Middle frontal gyrus (tissue), 1 donor: ENCODE data around the gene SLC25A44.

Experiments used
- DNase-seq: peaks from one replicate; pipeline ENCODE4 v3.0.0-alpha.2; 2015; ENCODE audit warnings: low spot score; ENCODE audit errors: extremely low spot score

SLC25A44 gene

GRCh38 chr1:156236164-156236563, 42.3 kb downstream of the SLC25A44 start:
- DNase-seq = no peak

- DNase-seq = no peak
These were observed 44.3 kb downstream of the SLC25A44 start for GRCh38 chr1:156238248-156238647.

- no peak for DNase-seq
These were observed 47.5 kb downstream of the SLC25A44 start for GRCh38 chr1:156241311-156241811.

GRCh38 chr1:156241926-156242325, 48.0 kb downstream of the SLC25A44 start, which contains the start of gene BGLAP:
Gene BGLAP, plus strand, starts transcription at chr1:156242184. Its CDS starts 48 bp downstream, at chr1:156242232.
- DNase-seq = no peak

- DNase-seq = no peak
These were observed 48.8 kb downstream of the SLC25A44 start for GRCh38 chr1:156242738-156243137.

GRCh38 chr1:156244126-156244525, 50.2 kb downstream of the SLC25A44 start:
- DNase-seq = no peak

- no peak for DNase-seq
These were observed 50.8 kb downstream of the SLC25A44 start for GRCh38 chr1:156244712-156245111.

- DNase-seq = no peak
These were observed 51.7 kb downstream of the SLC25A44 start for GRCh38 chr1:156245451-156246232.

- no peak for DNase-seq
These were observed 52.4 kb downstream of the SLC25A44 start for GRCh38 chr1:156246241-156246780.

- DNase-seq = no peak
These were observed 53.0 kb downstream of the SLC25A44 start for GRCh38 chr1:156246781-156247459.

- peak; percentile 86 for DNase-seq
These were observed 53.8 kb downstream of the SLC25A44 start, which contains the start of gene PAQR6 for GRCh38 chr1:156247460-156248322. Gene PAQR6, minus strand, starts transcription at chr1:156248056. Its CDS starts 1,325 bp downstream, at chr1:156246731.

GRCh38 chr1:156248323-156248683, 54.4 kb downstream of the SLC25A44 start:
- DNase-seq = no peak

- DNase-seq = no peak
These were observed 55.7 kb downstream of the SLC25A44 start for GRCh38 chr1:156249593-156249992.

GRCh38 chr1:156251527-156251926, 57.6 kb downstream of the SLC25A44 start:
- no peak for DNase-seq

GRCh38 chr1:156253634-156254033, 59.7 kb downstream of the SLC25A44 start:
- no peak for DNase-seq

- DNase-seq = no peak
These were observed 63.8 kb downstream of the SLC25A44 start for GRCh38 chr1:156257711-156258110.

- no peak for DNase-seq
These were observed 65.0 kb downstream of the SLC25A44 start for GRCh38 chr1:156258859-156259258.

- DNase-seq = no peak
These were observed 65.9 kb downstream of the SLC25A44 start for GRCh38 chr1:156259805-156260204.

GRCh38 chr1:156260896-156261295, 67.0 kb downstream of the SLC25A44 start:
- DNase-seq = no peak
